C4-2B (cell line): ENCODE results near the gene FAS.

Experiments used
- H3K27ac ChIP-seq: fragments of 450-650 bp; 2 replicates; pipeline ENCODE4 v1.5.1; 2017
- ZFX ChIP-seq: fragments of 450-650 bp; IDR thresholded peaks from 2 replicates; pipeline ENCODE4 v1.6.1; 2017
- TF ChIP-seq, protein P1 (sequence below): fragments of 450-650 bp; conservative IDR thresholded peaks from 2 replicates; pipeline ENCODE4 v1.5.1; 2017; ENCODE audit warnings: mild to moderate bottlenecking

The FAS gene

GRCh38 chr10:88949912-88950837 lies 40.4 kb upstream of the FAS start:
- TF ChIP-seq, protein P1, sequence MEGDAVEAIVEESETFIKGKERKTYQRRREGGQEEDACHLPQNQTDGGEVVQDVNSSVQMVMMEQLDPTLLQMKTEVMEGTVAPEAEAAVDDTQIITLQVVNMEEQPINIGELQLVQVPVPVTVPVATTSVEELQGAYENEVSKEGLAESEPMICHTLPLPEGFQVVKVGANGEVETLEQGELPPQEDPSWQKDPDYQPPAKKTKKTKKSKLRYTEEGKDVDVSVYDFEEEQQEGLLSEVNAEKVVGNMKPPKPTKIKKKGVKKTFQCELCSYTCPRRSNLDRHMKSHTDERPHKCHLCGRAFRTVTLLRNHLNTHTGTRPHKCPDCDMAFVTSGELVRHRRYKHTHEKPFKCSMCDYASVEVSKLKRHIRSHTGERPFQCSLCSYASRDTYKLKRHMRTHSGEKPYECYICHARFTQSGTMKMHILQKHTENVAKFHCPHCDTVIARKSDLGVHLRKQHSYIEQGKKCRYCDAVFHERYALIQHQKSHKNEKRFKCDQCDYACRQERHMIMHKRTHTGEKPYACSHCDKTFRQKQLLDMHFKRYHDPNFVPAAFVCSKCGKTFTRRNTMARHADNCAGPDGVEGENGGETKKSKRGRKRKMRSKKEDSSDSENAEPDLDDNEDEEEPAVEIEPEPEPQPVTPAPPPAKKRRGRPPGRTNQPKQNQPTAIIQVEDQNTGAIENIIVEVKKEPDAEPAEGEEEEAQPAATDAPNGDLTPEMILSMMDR, result no peak
- no peak for TF ChIP-seq ZFX
- H3K27ac ChIP-seq, result no peak overlapping the region

GRCh38 chr10:88952647-88953111 lies 37.9 kb upstream of the FAS start, which contains the start of gene ACTA2:
Gene ACTA2, minus strand, starts transcription at chr10:88952773. Its CDS starts 3,843 bp downstream, at chr10:88948930.
- H3K27ac ChIP-seq, result no peak within 1 kb of the TSS
- TF ChIP-seq, protein P1, result no peak
- TF ChIP-seq ZFX, result no peak

DNA sequence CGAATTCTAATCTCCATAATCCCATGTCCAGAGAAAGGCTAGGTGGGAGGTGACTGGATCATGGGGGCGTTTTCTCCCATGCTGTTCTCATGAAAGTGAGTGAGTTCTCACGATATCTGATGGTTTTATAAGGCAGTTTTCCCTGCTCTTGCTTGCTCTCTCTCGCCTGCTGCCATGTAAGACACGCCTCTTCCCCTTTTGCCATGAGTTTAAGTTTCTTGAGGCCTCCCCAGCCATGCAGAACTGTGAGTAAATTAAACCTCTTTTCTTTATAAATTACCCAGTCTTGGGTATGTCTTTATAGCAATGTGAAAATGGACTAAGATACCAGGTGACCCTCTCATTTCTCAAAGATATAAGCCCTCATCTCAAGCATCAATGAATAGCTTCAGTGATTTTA lies 36.9 kb upstream of the FAS start:
- H3K27ac ChIP-seq, result no peak overlapping the region
- TF ChIP-seq, protein P1, result no peak
- no peak for TF ChIP-seq ZFX

- no peak for TF ChIP-seq ZFX
- TF ChIP-seq, protein P1, result no peak
Measured at GRCh38 chr10:88954458-88955083, 36.0 kb upstream of the FAS start.

DNA sequence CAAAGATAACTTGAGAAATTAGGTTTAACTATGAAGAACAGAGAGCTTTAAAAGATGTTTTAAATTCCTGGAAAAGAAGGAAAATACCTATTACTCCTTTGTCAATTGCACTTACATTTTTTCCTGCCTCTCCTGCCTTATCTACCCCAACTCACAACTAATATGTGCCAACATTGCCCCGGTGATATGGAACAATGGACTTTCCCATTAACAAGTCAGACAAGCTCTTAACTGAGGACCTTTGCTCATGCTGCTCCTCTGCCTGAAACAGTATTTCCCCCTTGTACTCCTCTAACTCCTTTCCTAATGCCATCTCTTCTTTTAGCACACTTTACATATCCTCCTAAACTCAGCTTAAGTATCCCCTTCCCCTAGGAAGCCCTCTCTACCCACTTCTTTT lies 33.2 kb upstream of the FAS start:
- no peak for TF ChIP-seq ZFX
- TF ChIP-seq, protein P1, result no peak
- H3K27ac ChIP-seq, result no peak overlapping the region

More at GRCh38 chr10:88954458-88955083, 36.0 kb upstream of the FAS start:
- H3K27ac ChIP-seq, result no peak overlapping the region

- H3K27ac ChIP-seq, result no peak overlapping the region
- TF ChIP-seq, protein P1, result no peak
- no peak for TF ChIP-seq ZFX
Measured at GRCh38 chr10:88958721-88959120, 31.9 kb upstream of the FAS start.

DNA sequence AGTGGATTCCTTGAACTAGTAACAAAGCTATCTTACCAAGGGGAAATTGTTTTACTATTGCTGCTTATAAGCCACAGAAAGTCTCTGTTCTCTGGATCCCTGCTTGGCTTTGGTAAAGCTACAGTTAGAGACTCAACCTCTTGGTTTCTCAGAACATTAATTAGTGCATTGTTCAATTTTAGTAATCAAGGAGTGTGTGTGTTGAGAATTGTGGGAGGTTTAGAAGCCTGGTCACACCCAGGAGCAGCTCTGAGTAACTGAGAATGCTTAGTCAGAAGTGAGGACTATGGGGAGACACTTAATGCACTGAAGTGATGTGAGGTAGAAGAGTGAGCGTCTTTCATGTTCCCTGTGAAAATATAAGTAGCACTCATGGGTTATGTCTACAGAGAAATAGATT lies 29.8 kb upstream of the FAS start:
- TF ChIP-seq, protein P1, result no peak
- no peak for TF ChIP-seq ZFX
- H3K27ac ChIP-seq, result no peak overlapping the region
